HG02840 (cell line): ENCODE results near the gene SLC12A3.

Source experiments
- ATAC-seq: cut with Tn5 transposase; IDR thresholded peaks from one replicate; pipeline ENCODE4 v1.9.1; 2021; ENCODE audit warnings: mild to moderate bottlenecking, moderate library complexity, moderate number of reproducible peaks; ENCODE audit not compliant: unreplicated experiment, low FRiP score

The SLC12A3 gene

GRCh38 chr16:56848029-56848936, 16.7 kb upstream of the SLC12A3 start:
- no peak for ATAC-seq

- ATAC-seq, result no peak
Measured at GRCh38 chr16:56848955-56849689, 15.9 kb upstream of the SLC12A3 start.

- ATAC-seq, result no peak
Measured at GRCh38 chr16:56849690-56850680, 15.0 kb upstream of the SLC12A3 start.

GRCh38 chr16:56851671-56852400, 13.2 kb upstream of the SLC12A3 start:
- no peak for ATAC-seq

- ATAC-seq, result no peak
Measured at GRCh38 chr16:56852401-56852730, 12.6 kb upstream of the SLC12A3 start.

- ATAC-seq, result no peak
Measured at GRCh38 chr16:56852968-56853367, 12.0 kb upstream of the SLC12A3 start.

GRCh38 chr16:56855201-56855600, 9.8 kb upstream of the SLC12A3 start:
- ATAC-seq, result no peak

GRCh38 chr16:56855946-56856345, 9.1 kb upstream of the SLC12A3 start:
- no peak for ATAC-seq

- no peak for ATAC-seq
Measured at GRCh38 chr16:56856876-56857447, 8.0 kb upstream of the SLC12A3 start.

GRCh38 chr16:56858374-56858773, 6.6 kb upstream of the SLC12A3 start:
- no peak for ATAC-seq

- no peak for ATAC-seq
Measured at GRCh38 chr16:56859636-56860035, 5.4 kb upstream of the SLC12A3 start.

GRCh38 chr16:56860226-56861020, 4.6 kb upstream of the SLC12A3 start:
- peak; percentile 60 for ATAC-seq

- no peak for ATAC-seq
Measured at GRCh38 chr16:56861092-56861610, 3.9 kb upstream of the SLC12A3 start.

GRCh38 chr16:56861756-56862155, 3.3 kb upstream of the SLC12A3 start:
- ATAC-seq, result no peak

- no peak for ATAC-seq
Measured at GRCh38 chr16:56862776-56863175, 2.2 kb upstream of the SLC12A3 start.

GRCh38 chr16:56865394-56866062, 521 bp downstream of the SLC12A3 start:
- no peak for ATAC-seq

GRCh38 chr16:56866955-56867830, 2.2 kb downstream of the SLC12A3 start:
- ATAC-seq, result no peak
